GM23338 (cell line): Measurements from ENCODE around the gene CECR2. TPM values are rescaled to one million over a fixed set of nuclear protein-coding genes. Genes with fewer than 3 reads are reported as not detected.

Experiments used
- ATAC-seq: fragments of 200-7000 bp; cut with Tn5 transposase; 3 replicates; pipeline ENCODE4 v1.9.1; 2020
- DNase-seq: peaks from one replicate; pipeline ENCODE4 v3.0.0-alpha.2; 2015; ENCODE audit warnings: low spot score
- H2AFZ ChIP-seq: fragments of 200-600 bp; sonication (generic); 2 replicates; pipeline ENCODE4 v1.8.0; 2016; ENCODE audit warnings: antibody characterized with exemption, mild to moderate bottlenecking, moderate library complexity
- H3F3A ChIP-seq: fragments of 200-600 bp; sonication (generic); replicated peaks from 2 replicates; pipeline ENCODE4 v1.8.0; 2017; ENCODE audit warnings: antibody characterized with exemption, mixed run types, low read depth
- H3K27ac ChIP-seq: fragments of 200-600 bp; sonication (generic); 2 replicates; pipeline ENCODE4 v1.6.1; 2016; ENCODE audit warnings: low read depth
- H3K27me3 ChIP-seq: fragments of 200-600 bp; sonication (generic); 2 replicates; pipeline ENCODE4 v1.8.0; 2016; ENCODE audit warnings: mild to moderate bottlenecking, mixed run types, moderate library complexity; ENCODE audit not compliant: insufficient read depth
- H3K36me3 ChIP-seq: fragments of 200-600 bp; sonication (generic); 2 replicates; pipeline ENCODE4 v1.8.0; 2016; ENCODE audit warnings: mild to moderate bottlenecking; ENCODE audit not compliant: insufficient read depth
- H3K4me1 ChIP-seq: fragments of 200-600 bp; sonication (generic); 2 replicates; pipeline ENCODE4 v1.8.0; 2016; ENCODE audit warnings: mild to moderate bottlenecking, moderate library complexity; ENCODE audit not compliant: insufficient read depth
- H3K4me2 ChIP-seq: fragments of 200-600 bp; sonication (generic); 2 replicates; pipeline ENCODE4 v1.7.1; 2017; ENCODE audit warnings: mixed run types
- H3K4me3 ChIP-seq: fragments of 200-600 bp; sonication (generic); 2 replicates; pipeline ENCODE4 v1.6.1; 2016; ENCODE audit warnings: mixed run types
- H3K79me2 ChIP-seq: fragments of 200-600 bp; sonication (generic); replicated peaks from 2 replicates; pipeline ENCODE4 v1.8.0; 2017; ENCODE audit warnings: mild to moderate bottlenecking; ENCODE audit not compliant: insufficient read depth
- H3K9me2 ChIP-seq: fragments of 200-600 bp; sonication (generic); 2 replicates; pipeline ENCODE4 v1.8.0; 2017; ENCODE audit not compliant: insufficient read depth
- H4K20me1 ChIP-seq: fragments of 200-600 bp; sonication (generic); replicated peaks from 2 replicates; pipeline ENCODE4 v1.8.0; 2017; ENCODE audit warnings: mild to moderate bottlenecking; ENCODE audit not compliant: insufficient read depth
- H3K27ac Mint-ChIP-seq: 2 replicates; pipeline ENCODE4 v1.8.0; 2020; ENCODE audit warnings: inconsistent platforms, mild to moderate bottlenecking, moderate library complexity, mixed read lengths
- H3K27me3 Mint-ChIP-seq: 3 replicates; pipeline ENCODE4 v1.8.0; 2022; ENCODE audit warnings: low read depth, mild to moderate bottlenecking, moderate library complexity, mixed read lengths, inconsistent platforms; ENCODE audit not compliant: insufficient read depth, poor library complexity
- H3K36me3 Mint-ChIP-seq: 3 replicates; pipeline ENCODE4 v1.8.0; 2021; ENCODE audit warnings: low read depth, mild to moderate bottlenecking, inconsistent platforms, moderate library complexity, mixed read lengths
- H3K4me1 Mint-ChIP-seq: 3 replicates; pipeline ENCODE4 v1.8.0; 2020; ENCODE audit warnings: mild to moderate bottlenecking, inconsistent platforms, mixed read lengths
- H3K4me3 Mint-ChIP-seq: 3 replicates; pipeline ENCODE4 v1.8.0; 2021; ENCODE audit warnings: moderate library complexity, mild to moderate bottlenecking, inconsistent platforms, mixed read lengths
- H3K9me3 Mint-ChIP-seq: 3 replicates; pipeline ENCODE4 v1.8.0; 2020; ENCODE audit warnings: moderate library complexity, mild to moderate bottlenecking, inconsistent platforms, mixed read lengths
- CREB1 ChIP-seq: fragments of 250-450 bp; sonication (Bioruptor Pico); IDR thresholded peaks from 2 replicates; pipeline ENCODE4 v1.5.0; 2020; ENCODE audit warnings: low read depth, mild to moderate bottlenecking, moderate library complexity
- CTCF ChIP-seq, 2 experiments: fragments of 200-600 bp in 1 of 2; sonication (generic) in 1 of 2; conservative IDR thresholded peaks; 2 replicates each; pipeline versions ENCODE4 v1.5.1 to v1.6.1; 2016 to 2017; ENCODE audit warnings: antibody characterized with exemption in 2 of 2, low read depth in 2 of 2, mild to moderate bottlenecking in 2 of 2, moderate library complexity in 1 of 2
- ETS1 ChIP-seq: IDR thresholded peaks from 2 replicates; pipeline ENCODE4 v1.6.1; 2016; ENCODE audit warnings: antibody characterized with exemption
- EZH2 ChIP-seq: fragments of 200-600 bp; sonication (generic); IDR thresholded peaks from one replicate; pipeline ENCODE4 v1.8.0; 2017; ENCODE audit warnings: antibody characterized with exemption, mild to moderate bottlenecking, low read depth; ENCODE audit not compliant: unreplicated experiment
- EZH2phosphoT487 ChIP-seq: fragments of 200-600 bp; sonication (generic); IDR thresholded peaks from one replicate; pipeline ENCODE4 v1.8.1; 2018; ENCODE audit warnings: antibody characterized with exemption; ENCODE audit not compliant: unreplicated experiment
- JUNB ChIP-seq: IDR thresholded peaks from one replicate; pipeline ENCODE4 v1.6.1; 2016; ENCODE audit warnings: antibody characterized with exemption; ENCODE audit not compliant: unreplicated experiment
- NANOG ChIP-seq: IDR thresholded peaks from 2 replicates; pipeline ENCODE4 v1.6.1; 2016; ENCODE audit warnings: antibody characterized with exemption, borderline replicate concordance
- POLR2AphosphoS5 ChIP-seq: IDR thresholded peaks from 2 replicates; pipeline ENCODE4 v1.6.1; 2016; ENCODE audit warnings: antibody characterized with exemption, low read depth
- REST ChIP-seq: IDR thresholded peaks from one replicate; pipeline ENCODE4 v1.6.1; 2018; ENCODE audit warnings: antibody characterized with exemption; ENCODE audit not compliant: unreplicated experiment
- STAT1 ChIP-seq: IDR thresholded peaks from one replicate; pipeline ENCODE4 v1.6.1; 2016; ENCODE audit warnings: antibody characterized with exemption; ENCODE audit not compliant: unreplicated experiment
- ZNF114 ChIP-seq: fragments of 250-450 bp; sonication (Bioruptor Pico); IDR thresholded peaks from 2 replicates; pipeline ENCODE4 v1.5.0; 2020; ENCODE audit warnings: mild to moderate bottlenecking, moderate library complexity
- ZNF331 ChIP-seq: fragments of 250-450 bp; sonication (Bioruptor Pico); IDR thresholded peaks from 2 replicates; pipeline ENCODE4 v1.5.0; 2020; ENCODE audit warnings: low read depth, mild to moderate bottlenecking, moderate library complexity
- ZNF462 ChIP-seq: fragments of 250-450 bp; sonication (Bioruptor Pico); IDR thresholded peaks from 2 replicates; pipeline ENCODE4 v1.5.0; 2020; ENCODE audit warnings: mild to moderate bottlenecking, moderate library complexity
- polyA plus RNA-seq: library from polyadenylated mRNA; unstranded; fragments of >200 nt; fragmentation: Nextera tagmentation; extraction: Ambion mirVana; gene quantifications from 2 replicates; pipeline ENCODE4 v1.2.1, GENCODE V29; 2016
- total RNA-seq: library from RNA; depleted of rRNA; stranded (reverse); fragments of >200 nt; shearing (Covaris generic); gene quantifications from 2 replicates; pipeline ENCODE4 v1.2.3, GENCODE V29; 2014

Gene CECR2
- total and polyA plus RNA-seq, 2 experiments from 2014 or later = 18.4 to 110 TPM

GRCh38 chr22:17336061-17336460, 33.2 kb upstream of the CECR2 start:
- Histone ChIP-seq H3K27ac (no peak overlapping the region), H3K4me3 (no peak overlapping the region), H3K36me3 (no peaks in the 10 kb centered on the region), H3K27me3 (no peaks in the 10 kb centered on the region), H3K79me2 (no peaks in the 10 kb centered on the region), H3K9me2 (no peaks in the 10 kb centered on the region), H3F3A (peaks cover 12% of the 10 kb centered on the region), H3K4me1 (peaks cover 5% of the 10 kb centered on the region; the same call in 1 of the 2 replicates), H2AFZ (no peak overlapping the region), H4K20me1 (no peaks in the 10 kb centered on the region), H3K4me2 (no peak overlapping the region)
- no peaks in the 10 kb centered on the region for H3K36me3 Mint-ChIP-seq
- H3K27me3 Mint-ChIP-seq = peaks cover 3% of the 10 kb centered on the region
- DNase-seq = no peak
- H3K4me1 Mint-ChIP-seq = peaks cover 4% of the 10 kb centered on the region
- no peak for TF ChIP-seq POLR2AphosphoS5
- TF ChIP-seq STAT1 = no peak
- no peak for TF ChIP-seq ZNF114 (CRISPR knock-in tag)
- no peak for TF ChIP-seq CTCF (conservative IDR thresholded peaks at IDR 0.05; ENCODE audit: low read depth in 2 of 2)
- no peak for TF ChIP-seq JUNB
- TF ChIP-seq CREB1 = no peak
- TF ChIP-seq EZH2phosphoT487 = no peak
- TF ChIP-seq EZH2 = no peak
- no peak for TF ChIP-seq ZNF331 (CRISPR knock-in tag)
- TF ChIP-seq REST = no peak
- no peak for TF ChIP-seq NANOG
- TF ChIP-seq ETS1 = no peak
- TF ChIP-seq ZNF462 (CRISPR knock-in tag) = no peak
- H3K27ac Mint-ChIP-seq = no peak overlapping the region
- no peak for ATAC-seq
- no peak overlapping the region for H3K4me3 Mint-ChIP-seq
- no peaks in the 10 kb centered on the region for H3K9me3 Mint-ChIP-seq
